ENCODE measurements around the gene GHDC. TPM values are rescaled to one million over a fixed set of nuclear protein-coding genes. Genes with fewer than 3 reads are reported as not detected.

The GHDC gene
- total and polyA plus RNA-seq, 2 of the 8 experiments (the other 6 are each of a cell fraction or from before 2014, with no cell fraction given) = 7.4 to 8.1 TPM

- TF ChIP-seq CHD7 (IDR thresholded peaks at IDR 0.05; ENCODE audit: insufficient replicate concordance, low read length) = no peak
- no peak for TF ChIP-seq RBBP5 (IDR thresholded peaks at IDR 0.05; ENCODE audit: borderline replicate concordance, low read depth, low read length)
- no peak for TF ChIP-seq TAF1 (IDR thresholded peaks at IDR 0.05; ENCODE audit: low read depth, low read length)
These were observed 38.9 kb upstream of the GHDC start (continued) for GRCh38 chr17:42233156-42233555.
